GM12878 (cell line): ENCODE results near the gene NOXA1. TPM values are rescaled to one million over a fixed set of nuclear protein-coding genes. Genes with fewer than 3 reads are reported as not detected.

Experiments used
- ATAC-seq: fragments of 200-7000 bp; cut with Tn5 transposase; 3 replicates; pipeline ENCODE4 v1.9.1; 2020; ENCODE audit warnings: mild to moderate bottlenecking, moderate library complexity
- BruUV-seq: library from RNA; stranded (reverse); fragments of 400-500 nt; replicated peaks from 2 replicates; lab custom pipeline; 2021; lab: Mats Ljungman, UMichigan
- CTCF ChIA-PET: fragments of 300-600 bp; sonication (Branson Sonifier 250); formaldehyde crosslinking; extraction: SDS; loops from one replicate; lab custom pipeline; 2021; ENCODE audit warnings: inconsistent platforms; lab: Yijun Ruan, JAX
- POLR2A ChIA-PET: fragments of 350-600 bp; formaldehyde crosslinking; extraction: SDS; loops from one replicate; lab custom pipeline; 2021; ENCODE audit warnings: inconsistent platforms; lab: Charles Lee
- RAD21 ChIA-PET: fragments of 300-600 bp; sonication (Branson Sonifier 250); formaldehyde crosslinking; loops from one replicate; lab custom pipeline; 2023; ENCODE audit warnings: antibody characterized with exemption; ENCODE audit not compliant: unreplicated experiment; lab: Charles Lee
- SMC1A ChIA-PET: fragments of 300-600 bp; sonication (Branson Sonifier 250); formaldehyde crosslinking; loops from one replicate; lab custom pipeline; 2023; ENCODE audit not compliant: unreplicated experiment, uncharacterized antibody; lab: Charles Lee
- DNase-seq: peaks from one replicate; pipeline ENCODE4 v3.0.0-alpha.2; 2011; ENCODE audit warnings: low read depth, low spot score
- FAIRE-seq: peaks from 3 replicates; lab custom pipeline; 2011; peaks lifted over from hg19 to GRCh38; lab: Jason Lieb, UNC
- H2AFZ ChIP-seq: 2 replicates; pipeline ENCODE4 v1.6.0; 2011; ENCODE audit warnings: low read depth, low read length, control low read depth; ENCODE audit not compliant: control insufficient read depth
- H3K27ac ChIP-seq: 2 replicates; pipeline ENCODE4 v1.5.1; 2011; ENCODE audit warnings: control low read depth; ENCODE audit not compliant: control insufficient read depth, insufficient read depth
- H3K27me3 ChIP-seq, 2 experiments: replicated peaks in 1 of 2; 2 replicates each; pipeline versions ENCODE4 v1.6.0 to v1.6.1; 2011; ENCODE audit warnings: low read length in 1 of 2; ENCODE audit not compliant: control insufficient read depth in 2 of 2, insufficient read depth in 2 of 2
- H3K36me3 ChIP-seq, 2 experiments: 2 replicates each; pipeline ENCODE4 v1.5.1; 2011; ENCODE audit warnings: low read length in 1 of 2; ENCODE audit not compliant: control insufficient read depth in 2 of 2, insufficient read depth in 2 of 2
- H3K4me1 ChIP-seq: 2 replicates; pipeline ENCODE4 v1.6.1; 2011; ENCODE audit warnings: mild to moderate bottlenecking, low read length, moderate library complexity, mixed read lengths; ENCODE audit not compliant: control insufficient read depth, insufficient read depth
- H3K4me2 ChIP-seq: 2 replicates; pipeline ENCODE4 v1.6.0; 2011; ENCODE audit warnings: control low read depth; ENCODE audit not compliant: control insufficient read depth, insufficient read depth
- H3K4me3 ChIP-seq: fragments of 200-600 bp; sonication (generic); 2 replicates; pipeline ENCODE4 v1.5.1; 2016
- H3K79me2 ChIP-seq: 2 replicates; pipeline ENCODE4 v1.6.0; 2011; ENCODE audit warnings: low read length; ENCODE audit not compliant: control insufficient read depth, insufficient read depth
- H3K9ac ChIP-seq: 2 replicates; pipeline ENCODE4 v1.8.0; 2011; ENCODE audit warnings: low read length, control low read depth, mixed read lengths; ENCODE audit not compliant: control insufficient read depth, insufficient read depth
- H3K9me3 ChIP-seq: replicated peaks from 3 replicates; pipeline ENCODE4 v1.5.1; 2011; ENCODE audit warnings: mild to moderate bottlenecking, low read length; ENCODE audit not compliant: control insufficient read depth, insufficient read depth
- H4K20me1 ChIP-seq: 2 replicates; pipeline ENCODE4 v1.6.0; 2011; ENCODE audit not compliant: control insufficient read depth, insufficient read depth
- MEF2A ChIP-seq: IDR thresholded peaks from 2 replicates; pipeline ENCODE4 v1.6.1; 2011; ENCODE audit warnings: low read depth, mild to moderate bottlenecking, low read length, moderate library complexity; ENCODE audit not compliant: insufficient read depth
- MXI1 ChIP-seq: fragments of 150-350 bp; IDR thresholded peaks from 2 replicates; pipeline ENCODE4 v1.6.1; 2011; ENCODE audit warnings: low read depth, mild to moderate bottlenecking, inconsistent platforms, low read length, improper control_type of control experiment
- MYB ChIP-seq: fragments of 150-350 bp; IDR thresholded peaks from 2 replicates; pipeline ENCODE4 v1.6.1; 2014; ENCODE audit warnings: mild to moderate bottlenecking, low read depth, low read length, borderline replicate concordance
- NR2F1 ChIP-seq: fragments of 450-650 bp; conservative IDR thresholded peaks from 2 replicates; pipeline ENCODE4 v1.6.1; 2017; ENCODE audit warnings: mild to moderate bottlenecking
- PKNOX1 ChIP-seq: fragments of 450-650 bp; IDR thresholded peaks from 2 replicates; pipeline ENCODE4 v1.6.1; 2016; ENCODE audit warnings: mild to moderate bottlenecking
- STAT3 ChIP-seq: IDR thresholded peaks from 2 replicates; pipeline ENCODE4 v1.6.1; 2011; ENCODE audit warnings: low read depth, low read length, improper control_type of control experiment
- SUZ12 ChIP-seq: fragments of 200-600 bp; sonication (generic); IDR thresholded peaks from one replicate; pipeline ENCODE4 v1.6.1; 2018; ENCODE audit warnings: antibody characterized with exemption, mild to moderate bottlenecking; ENCODE audit not compliant: unreplicated experiment
- TBL1XR1 ChIP-seq: IDR thresholded peaks from 2 replicates; pipeline ENCODE4 v1.6.1; 2012; ENCODE audit warnings: low read depth, low read length, improper control_type of control experiment
- USF1 ChIP-seq: IDR thresholded peaks from 2 replicates; pipeline ENCODE4 v1.6.1; 2011; ENCODE audit warnings: borderline replicate concordance, low read depth, mild to moderate bottlenecking, moderate library complexity, mixed read lengths, low read length; ENCODE audit not compliant: insufficient read depth; ENCODE audit errors: extremely low read length
- WGBS: methylation state at CpG from one replicate; pipeline ENCODE4 v1.1.6; 2016; ENCODE audit warnings: low lambda C conversion rate; ENCODE audit not compliant: insufficient replicate concordance, insufficient coverage; ENCODE audit errors: missing lambda C conversion rate; 5-methylcytosine and 5-hydroxymethylcytosine counted together
- in situ Hi-C: fragments of 300-500 bp; cut with MboI; formaldehyde crosslinking; loops from 9 replicates; pipeline ENCODE4 v1.14.3; 2018; ENCODE audit warnings: mixed read lengths
- intact Hi-C: fragments of 100-400 bp; cut with micrococcal nuclease; formaldehyde crosslinking; loops from one replicate; pipeline ENCODE4 v1.14.2; 2022; ENCODE audit not compliant: unreplicated experiment
- polyA plus RNA-seq, 11 experiments: library from polyadenylated mRNA; depleted of rRNA in 4 of 11; unstranded in 6 of 11; stranded (reverse) in 5 of 11; fragments of >200 nt; fragmentation: Nextera tagmentation in 4 of 11; fragmentation: Illumina TruSeq in 1 of 11; extraction: Ambion mirVana in 4 of 11; extraction: Trizol in 1 of 11; gene quantifications; 1 replicate in 1 of 11; 2 replicates in 10 of 11; pipeline versions ENCODE4 v1.2.1 to v1.2.3, GENCODE V29; 2011 to 2016; ENCODE audit warnings: inconsistent platforms in 2 of 11, missing spikeins in 2 of 11, low read depth in 1 of 11
- total RNA-seq, 4 experiments: library from RNA; depleted of rRNA in 3 of 4; stranded (reverse); fragments of >200 nt in 3 of 4; fragmentation: Illumina TruSeq in 1 of 4; extraction: Trizol in 1 of 4; gene quantifications; 2 replicates each; pipeline versions ENCODE4 v1.2.1 to v1.2.3, GENCODE V29; 2013 to 2021
- TF ChIP-seq, protein P1 (sequence below): fragments of 450-650 bp; IDR thresholded peaks from 2 replicates; pipeline ENCODE4 v1.6.1; 2017; ENCODE audit warnings: mild to moderate bottlenecking, moderate library complexity

Gene NOXA1
- total and polyA plus RNA-seq, 10 of the 15 experiments (the other 5 are each of a cell fraction or from before 2014, with no cell fraction given), result 0.08 to 0.20 TPM; not detected in 8

- DNase-seq (no peak), ATAC-seq (no peak), FAIRE-seq (no peak)
- H3K9me3 ChIP-seq, result no peaks in the 10 kb centered on the region
- TF ChIP-seq TBL1XR1 (no peak), SUZ12 (no peak), STAT3 (no peak), MEF2A (no peak), MXI1 (no peak), PKNOX1 (no peak), MYB (no peak), NR2F1 (no peak), USF1 (no peak)
- TF ChIP-seq, protein P1, sequence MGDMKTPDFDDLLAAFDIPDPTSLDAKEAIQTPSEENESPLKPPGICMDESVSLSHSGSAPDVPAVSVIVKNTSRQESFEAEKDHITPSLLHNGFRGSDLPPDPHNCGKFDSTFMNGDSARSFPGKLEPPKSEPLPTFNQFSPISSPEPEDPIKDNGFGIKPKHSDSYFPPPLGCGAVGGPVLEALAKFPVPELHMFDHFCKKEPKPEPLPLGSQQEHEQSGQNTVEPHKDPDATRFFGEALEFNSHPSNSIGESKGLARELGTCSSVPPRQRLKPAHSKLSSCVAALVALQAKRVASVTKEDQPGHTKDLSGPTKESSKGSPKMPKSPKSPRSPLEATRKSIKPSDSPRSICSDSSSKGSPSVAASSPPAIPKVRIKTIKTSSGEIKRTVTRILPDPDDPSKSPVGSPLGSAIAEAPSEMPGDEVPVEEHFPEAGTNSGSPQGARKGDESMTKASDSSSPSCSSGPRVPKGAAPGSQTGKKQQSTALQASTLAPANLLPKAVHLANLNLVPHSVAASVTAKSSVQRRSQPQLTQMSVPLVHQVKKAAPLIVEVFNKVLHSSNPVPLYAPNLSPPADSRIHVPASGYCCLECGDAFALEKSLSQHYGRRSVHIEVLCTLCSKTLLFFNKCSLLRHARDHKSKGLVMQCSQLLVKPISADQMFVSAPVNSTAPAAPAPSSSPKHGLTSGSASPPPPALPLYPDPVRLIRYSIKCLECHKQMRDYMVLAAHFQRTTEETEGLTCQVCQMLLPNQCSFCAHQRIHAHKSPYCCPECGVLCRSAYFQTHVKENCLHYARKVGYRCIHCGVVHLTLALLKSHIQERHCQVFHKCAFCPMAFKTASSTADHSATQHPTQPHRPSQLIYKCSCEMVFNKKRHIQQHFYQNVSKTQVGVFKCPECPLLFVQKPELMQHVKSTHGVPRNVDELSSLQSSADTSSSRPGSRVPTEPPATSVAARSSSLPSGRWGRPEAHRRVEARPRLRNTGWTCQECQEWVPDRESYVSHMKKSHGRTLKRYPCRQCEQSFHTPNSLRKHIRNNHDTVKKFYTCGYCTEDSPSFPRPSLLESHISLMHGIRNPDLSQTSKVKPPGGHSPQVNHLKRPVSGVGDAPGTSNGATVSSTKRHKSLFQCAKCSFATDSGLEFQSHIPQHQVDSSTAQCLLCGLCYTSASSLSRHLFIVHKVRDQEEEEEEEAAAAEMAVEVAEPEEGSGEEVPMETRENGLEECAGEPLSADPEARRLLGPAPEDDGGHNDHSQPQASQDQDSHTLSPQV, result no peak
- H3K36me3 ChIP-seq, result no peaks in the 10 kb centered on the region
- no peak overlapping the region for H3K4me2 ChIP-seq
- H3K79me2 ChIP-seq, result no peaks in the 10 kb centered on the region
- ChIA-PET RAD21 (no interaction called here), SMC1A (no interaction called here), CTCF (no interaction called here), POLR2A (no interaction called here)
- intact Hi-C loops, result no loop called here
- BruUV-seq, result no TSS peak
- WGBS, result 56% methylated on average over 20 of the region's 20 CpGs
- H4K20me1 ChIP-seq, result no peaks in the 10 kb centered on the region
- 0 out of 2 replicates have a peak, but pooled peaks cover 2% of the 10 kb centered on the region for H3K4me1 ChIP-seq
- no peak overlapping the region for H2AFZ ChIP-seq
- no peak overlapping the region for H3K27ac ChIP-seq
- in situ Hi-C loops, result no loop called here
- H3K27me3 ChIP-seq, result no peaks in the 10 kb centered on the region
- no peak overlapping the region for H3K4me3 ChIP-seq
- no peak overlapping the region for H3K9ac ChIP-seq
Observed at GRCh38 chr9:137435381-137435891, 12.2 kb downstream of the NOXA1 start.
